Testis (tissue), 3 donors: ENCODE data around the gene SNRPA. TPM values are rescaled to one million over a fixed set of nuclear protein-coding genes. Genes with fewer than 3 reads are reported as not detected.

ENCODE experiments used
- DNase-seq: peaks from one replicate; pipeline ENCODE4 v3.0.0-alpha.2; 2019
- H3K27ac ChIP-seq, 2 donors: fragments of 200-600 bp; sonication (generic); one replicate each; pipeline ENCODE4 v1.5.1; 2019
- H3K27me3 ChIP-seq: fragments of 200-600 bp; sonication (generic); one replicate; pipeline ENCODE4 v1.5.1; 2019
- H3K36me3 ChIP-seq: fragments of 200-600 bp; sonication (generic); one replicate; pipeline ENCODE4 v1.5.1; 2017; ENCODE audit warnings: low read depth; ENCODE audit errors: missing control alignments
- H3K4me1 ChIP-seq: fragments of 200-600 bp; sonication (generic); one replicate; pipeline ENCODE4 v1.5.1; 2019
- H3K4me3 ChIP-seq, 2 donors: fragments of 200-600 bp; sonication (generic); one replicate each; pipeline ENCODE4 v1.5.1; 2017 to 2019
- H3K9me3 ChIP-seq: fragments of 200-600 bp; sonication (generic); one replicate; pipeline ENCODE4 v1.5.1; 2017
- CTCF ChIP-seq, 3 experiments: fragments of 450-650 bp in 2 of 3; fragments of 200-600 bp in 1 of 3; sonication (generic) in 1 of 3; IDR thresholded peaks; one replicate each; pipeline ENCODE4 v1.5.1; 2016 to 2019; ENCODE audit warnings: antibody characterized with exemption in 3 of 3, mild to moderate bottlenecking in 2 of 3, moderate library complexity in 1 of 3
- POLR2A ChIP-seq: fragments of 450-650 bp; IDR thresholded peaks from one replicate; pipeline ENCODE4 v1.6.1; 2017; ENCODE audit warnings: antibody characterized with exemption, mild to moderate bottlenecking, moderate library complexity
- whole genome bisulfite sequencing, 2 donors: methylation state at CpG; one replicate each; pipeline ENCODE4 v1.1.5; 2018; 5-methylcytosine and 5-hydroxymethylcytosine counted together
- intact Hi-C: fragments of 100-400 bp; cut with DNase I; formaldehyde crosslinking; loops from one replicate; pipeline ENCODE4 v1.15.1; 2023; ENCODE audit warnings: low total_unique reads
- polyA plus RNA-seq: library from polyadenylated mRNA; stranded (reverse); fragments of 350-450 nt; fragmentation: Illumina TruSeq; extraction: RNeasy Lipid Tissue Mini Kit (QIAGEN cat#74804); gene quantifications from one replicate; pipeline ENCODE4 v1.2.3, GENCODE V29; 2014; ENCODE audit warnings: low read depth, low replicate concordance; ENCODE audit not compliant: insufficient read depth
- total RNA-seq, 2 donors: library from RNA; depleted of rRNA; stranded (reverse); fragments of >200 nt; gene quantifications; one replicate each; pipeline ENCODE4 v1.2.3, GENCODE V29; 2016

SNRPA gene
- total and polyA plus RNA-seq, 3 donors from 2014 or later: 67.8 to 91.5 (median 89.8) TPM

DNA sequence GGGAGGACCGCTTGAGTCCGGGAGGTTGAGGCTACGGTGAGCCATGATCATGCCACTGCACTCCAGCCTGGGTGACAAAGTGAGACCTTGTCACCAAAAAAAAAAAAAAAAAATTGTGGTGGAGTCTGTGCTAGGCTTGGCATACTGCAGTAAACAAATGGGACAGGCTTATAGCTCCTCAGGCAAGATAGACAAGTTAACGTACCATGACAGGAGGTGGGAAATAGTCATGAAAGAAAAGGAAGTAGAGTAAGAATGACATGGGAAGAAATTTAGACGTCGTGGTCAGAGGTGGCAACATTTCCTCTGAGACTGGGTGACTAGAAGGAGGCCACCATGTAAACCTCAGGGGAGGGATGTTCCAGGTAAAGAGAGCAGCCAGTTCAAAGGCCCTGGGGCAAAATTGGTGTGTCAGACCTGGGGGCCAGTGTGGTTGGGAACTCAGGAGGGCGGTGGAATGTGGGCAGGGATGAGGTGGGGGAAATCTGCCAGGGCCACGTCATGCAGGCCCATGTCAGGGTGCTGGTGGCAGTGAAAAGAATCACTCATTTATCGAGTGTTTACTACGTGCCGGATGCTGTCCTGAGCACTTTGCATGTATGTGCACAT, 5.6 kb downstream of the SNRPA start:
- WGBS, 2 donors: 87 to 88% methylated on average over 10 to 11 of the region's 11 CpGs
- H3K9me3 ChIP-seq: no peaks in the 10 kb centered on the region
- TF ChIP-seq POLR2A (no peak), CTCF (IDR thresholded peaks at IDR 0.05) (no peak)

GRCh38 chr19:40758491-40758890, 7.5 kb downstream of the SNRPA start:
- intact Hi-C loops: no loop called here
- Histone ChIP-seq H3K9me3 (no peaks in the 10 kb centered on the region), H3K36me3 (no peaks in the 10 kb centered on the region), H3K27me3 (no peaks in the 10 kb centered on the region), H3K4me3 (no peak overlapping the region), H3K27ac (no peak overlapping the region), H3K4me1 (no peaks in the 10 kb centered on the region)
- no peak for TF ChIP-seq POLR2A
- TF ChIP-seq CTCF (IDR thresholded peaks at IDR 0.05): no peak
- DNase-seq: no peak
- 92 to 95% methylated on average over 2 to 3 of the region's 3 CpGs for WGBS, 2 donors

More for the DNA sequence above, 5.6 kb downstream of the SNRPA start:
- Histone ChIP-seq H3K36me3 (no peaks in the 10 kb centered on the region), H3K4me1 (peaks cover 10% of the 10 kb centered on the region), H3K27ac (no peak overlapping the region), H3K27me3 (no peaks in the 10 kb centered on the region), H3K4me3 (no peak overlapping the region)
- intact Hi-C loops: no loop called here
- no peak for DNase-seq

DNA sequence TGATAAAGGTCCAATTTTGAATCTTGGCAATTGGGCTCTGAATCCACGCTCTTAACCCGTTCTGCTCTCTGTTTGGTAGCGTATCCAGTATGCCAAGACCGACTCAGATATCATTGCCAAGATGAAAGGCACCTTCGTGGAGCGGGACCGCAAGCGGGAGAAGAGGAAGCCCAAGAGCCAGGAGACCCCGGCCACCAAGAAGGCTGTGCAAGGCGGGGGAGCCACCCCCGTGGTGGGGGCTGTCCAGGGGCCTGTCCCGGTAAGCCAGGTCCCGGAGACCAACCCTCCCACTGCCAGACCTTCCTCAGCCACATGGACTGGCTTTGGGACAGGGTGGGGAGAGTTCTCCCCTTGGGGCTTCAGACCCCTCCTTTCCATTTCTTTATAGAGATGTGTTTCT, 8.3 kb downstream of the SNRPA start:
- Histone ChIP-seq H3K27ac (no peak overlapping the region), H3K27me3 (no peaks in the 10 kb centered on the region), H3K9me3 (no peaks in the 10 kb centered on the region), H3K4me3 (no peak overlapping the region), H3K36me3 (no peaks in the 10 kb centered on the region), H3K4me1 (no peaks in the 10 kb centered on the region)
- no peak for DNase-seq
- TF ChIP-seq CTCF (IDR thresholded peaks at IDR 0.05) (no peak), POLR2A (no peak)
- 92 to 95% methylated on average over 12 to 13 of the region's 13 CpGs for WGBS, 2 donors
- intact Hi-C loops: no loop called here

DNA sequence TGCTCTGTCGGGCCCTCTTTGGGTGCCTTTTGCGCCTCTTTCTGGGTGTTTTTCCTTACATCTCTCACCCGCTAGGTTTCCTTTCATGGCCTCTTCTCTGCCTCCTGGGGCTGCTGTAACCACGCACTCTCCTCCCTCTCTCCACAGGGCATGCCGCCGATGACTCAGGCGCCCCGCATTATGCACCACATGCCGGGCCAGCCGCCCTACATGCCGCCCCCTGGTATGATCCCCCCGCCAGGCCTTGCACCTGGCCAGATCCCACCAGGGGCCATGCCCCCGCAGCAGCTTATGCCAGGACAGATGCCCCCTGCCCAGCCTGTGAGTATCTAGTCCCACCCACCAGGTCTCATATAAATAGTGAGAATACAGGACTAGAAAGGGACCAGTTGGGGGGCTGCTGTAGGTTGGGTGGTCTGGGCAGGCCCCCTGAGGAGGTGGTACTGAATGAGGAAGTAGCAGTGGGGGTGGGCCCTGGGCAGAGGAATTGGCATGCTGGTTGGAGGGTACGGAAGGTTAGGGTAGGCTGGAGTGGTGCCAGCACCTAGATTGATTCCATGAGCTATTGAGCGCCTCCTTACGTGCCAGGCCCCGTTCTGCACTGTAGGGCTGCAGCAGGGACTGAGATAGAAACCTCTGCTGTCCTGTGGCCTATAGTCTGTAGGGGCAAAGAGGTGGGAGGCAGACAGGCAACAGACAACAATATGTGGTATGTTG, 11.9 kb downstream of the SNRPA start:
- no peak for DNase-seq
- Histone ChIP-seq H3K36me3 (no peaks in the 10 kb centered on the region), H3K27ac (no peak overlapping the region), H3K4me3 (no peak overlapping the region), H3K9me3 (no peaks in the 10 kb centered on the region), H3K4me1 (no peaks in the 10 kb centered on the region), H3K27me3 (no peaks in the 10 kb centered on the region)
- 90 to 91% methylated on average over 17 of the region's 17 CpGs for WGBS, 2 donors
- no peak for TF ChIP-seq CTCF (IDR thresholded peaks at IDR 0.05)
- no peak for TF ChIP-seq POLR2A
- intact Hi-C loops: no loop called here

- no peak for DNase-seq
- 92 to 96% methylated on average over 6 to 7 of the region's 7 CpGs for WGBS, 2 donors
- Histone ChIP-seq H3K36me3 (no peaks in the 10 kb centered on the region), H3K4me1 (no peaks in the 10 kb centered on the region), H3K27me3 (no peaks in the 10 kb centered on the region), H3K4me3 (no peak overlapping the region), H3K27ac (no peak overlapping the region), H3K9me3 (no peaks in the 10 kb centered on the region)
- intact Hi-C loops: no loop called here
- TF ChIP-seq POLR2A (no peak), CTCF (IDR thresholded peaks at IDR 0.05) (no peak)
Observed at GRCh38 chr19:40763526-40763925, 12.5 kb downstream of the SNRPA start.
